A549 (cell line): ENCODE measurements around the gene RHOT1. TPM values are rescaled to one million over a fixed set of nuclear protein-coding genes. Genes with fewer than 3 reads are reported as not detected.

Experiments used
- ATAC-seq, 2 experiments: fragments of 200-7000 bp in 1 of 2; fragments of >200 bp in 1 of 2; cut with Nextera tagmentation in 1 of 2; cut with Tn5 transposase in 1 of 2; 3 replicates each; pipeline versions ENCODE4 v1.8.0 to v1.9.1; 2018 to 2020; ENCODE audit warnings: mild to moderate bottlenecking in 1 of 2, moderate library complexity in 1 of 2
- CTCF ChIA-PET: fragments of 300-600 bp; sonication (Branson Sonifier 250); formaldehyde crosslinking; extraction: SDS; loops from one replicate; lab custom pipeline; 2021; ENCODE audit warnings: antibody characterized with exemption, inconsistent platforms; lab: Yijun Ruan, JAX
- POLR2A ChIA-PET: fragments of 350-600 bp; formaldehyde crosslinking; extraction: SDS; loops from one replicate; lab custom pipeline; 2021; ENCODE audit warnings: antibody characterized with exemption, inconsistent platforms; lab: Yijun Ruan, JAX
- DNase-seq, 2 experiments: peaks; one replicate each; pipeline versions ENCODE4 v3.0.0 to v3.0.0-alpha.2; 2011 to 2016; ENCODE audit warnings: low read depth in 1 of 2, low spot score in 1 of 2
- FAIRE-seq: peaks from 2 replicates; lab custom pipeline; 2011; peaks lifted over from hg19 to GRCh38; lab: Jason Lieb, UNC
- H3K27ac ChIP-seq, 2 experiments: fragments of >200 bp; sonication (Bioruptor Twin); formaldehyde crosslinking; 3 replicates each; pipeline ENCODE4 v1.5.1; 2016 to 2017
- H3K4me1 ChIP-seq: fragments of >200 bp; sonication (Bioruptor Twin); formaldehyde crosslinking; 3 replicates; pipeline ENCODE4 v1.6.1; 2016
- H3K4me2 ChIP-seq: fragments of >200 bp; sonication (Bioruptor Twin); formaldehyde crosslinking; 3 replicates; pipeline ENCODE4 v1.6.1; 2016
- H3K4me3 ChIP-seq: fragments of >200 bp; sonication (Bioruptor Twin); formaldehyde crosslinking; 3 replicates; pipeline ENCODE4 v1.5.1; 2016
- H3K9me3 ChIP-seq: fragments of >200 bp; sonication (Bioruptor Twin); formaldehyde crosslinking; 3 replicates; pipeline ENCODE4 v1.6.1; 2016
- BCL3 ChIP-seq: fragments of >200 bp; sonication (Bioruptor Twin); formaldehyde crosslinking; IDR thresholded peaks from 3 replicates; pipeline ENCODE4 v1.6.1; 2016
- CBX2 ChIP-seq: fragments of 200-600 bp; sonication (generic); IDR thresholded peaks from 2 replicates; pipeline ENCODE4 v1.6.1; 2016; ENCODE audit warnings: low read depth, mild to moderate bottlenecking, borderline replicate concordance
- CHD2 ChIP-seq: fragments of 150-350 bp; IDR thresholded peaks from 2 replicates; pipeline ENCODE4 v1.6.1; 2014; ENCODE audit warnings: low read length; ENCODE audit not compliant: partially characterized antibody
- E2F6 ChIP-seq: IDR thresholded peaks from 2 replicates; pipeline ENCODE4 v1.6.1; 2012; ENCODE audit warnings: low read depth, borderline replicate concordance
- EP300 ChIP-seq, 2 experiments: fragments of >200 bp; sonication (Bioruptor Twin); formaldehyde crosslinking; IDR thresholded peaks; 2 replicates in 1 of 2; 3 replicates in 1 of 2; pipeline ENCODE4 v1.6.1; 2016 to 2017
- FOSB ChIP-seq: fragments of 250-450 bp; sonication (Bioruptor Pico); IDR thresholded peaks from 2 replicates; pipeline ENCODE4 v1.5.0; 2020; ENCODE audit warnings: mild to moderate bottlenecking, moderate library complexity
- FOSL2 ChIP-seq, 2 experiments: fragments of 450-650 bp in 1 of 2; fragments of >200 bp in 1 of 2; sonication (Bioruptor Twin) in 1 of 2; formaldehyde crosslinking; IDR thresholded peaks; 2 replicates each; pipeline versions ENCODE4 v1.5.0 to v1.6.1; 2016 to 2020; ENCODE audit warnings: mild to moderate bottlenecking in 1 of 2, moderate library complexity in 1 of 2
- FOXS1 ChIP-seq: fragments of 250-450 bp; sonication (Bioruptor Pico); IDR thresholded peaks from 2 replicates; pipeline ENCODE4 v1.5.0; 2020; ENCODE audit warnings: mild to moderate bottlenecking, moderate library complexity
- GATA3 ChIP-seq: IDR thresholded peaks from 2 replicates; pipeline ENCODE4 v1.6.1; 2012; ENCODE audit warnings: borderline replicate concordance
- HEYL ChIP-seq: fragments of 250-450 bp; sonication (Bioruptor Pico); IDR thresholded peaks from 2 replicates; pipeline ENCODE4 v1.8.0; 2021; ENCODE audit warnings: mild to moderate bottlenecking, moderate library complexity
- HOXB5 ChIP-seq: fragments of 250-450 bp; sonication (Bioruptor Pico); IDR thresholded peaks from 2 replicates; pipeline ENCODE4 v1.5.0; 2020; ENCODE audit warnings: mild to moderate bottlenecking, moderate library complexity
- KDM1A ChIP-seq: fragments of 200-600 bp; sonication (generic); IDR thresholded peaks from 2 replicates; pipeline ENCODE4 v1.6.1; 2016; ENCODE audit warnings: low read depth, mild to moderate bottlenecking
- MAFK ChIP-seq: fragments of 450-650 bp; IDR thresholded peaks from 2 replicates; pipeline ENCODE4 v1.6.1; 2014; ENCODE audit not compliant: partially characterized antibody
- MAX ChIP-seq: IDR thresholded peaks from 2 replicates; pipeline ENCODE4 v1.6.1; 2012
- MYC ChIP-seq: IDR thresholded peaks from 2 replicates; pipeline ENCODE4 v1.6.1; 2012; ENCODE audit warnings: mild to moderate bottlenecking, inconsistent platforms, low read length, improper control_type of control experiment, borderline replicate concordance
- NPAS2 ChIP-seq: fragments of 250-450 bp; sonication (Bioruptor Pico); IDR thresholded peaks from 2 replicates; pipeline ENCODE4 v1.8.0; 2022; ENCODE audit warnings: mild to moderate bottlenecking, moderate library complexity, borderline replicate concordance
- PBX3 ChIP-seq: IDR thresholded peaks from 2 replicates; pipeline ENCODE4 v1.6.1; 2012
- POLR2A ChIP-seq: IDR thresholded peaks from 2 replicates; pipeline ENCODE4 v1.6.1; 2012; ENCODE audit warnings: mild to moderate bottlenecking, low read length
- POLR2AphosphoS2 ChIP-seq: conservative IDR thresholded peaks from 2 replicates; pipeline ENCODE4 v1.6.1; 2012; ENCODE audit warnings: low read length, improper control_type of control experiment, inconsistent platforms
- RARB ChIP-seq: fragments of 250-450 bp; sonication (Bioruptor Pico); IDR thresholded peaks from 2 replicates; pipeline ENCODE4 v1.8.0; 2021; ENCODE audit warnings: mild to moderate bottlenecking, moderate library complexity
- RCOR1 ChIP-seq: fragments of 150-350 bp; IDR thresholded peaks from 2 replicates; pipeline ENCODE4 v1.6.1; 2014; ENCODE audit warnings: antibody characterized with exemption, low read length, low read depth
- SMC3 ChIP-seq: fragments of >200 bp; sonication (Bioruptor Twin); formaldehyde crosslinking; IDR thresholded peaks from 3 replicates; pipeline ENCODE4 v1.6.1; 2018; ENCODE audit warnings: inconsistent platforms
- TP53 ChIP-seq: fragments of 250-450 bp; sonication (Bioruptor Pico); IDR thresholded peaks from 2 replicates; pipeline ENCODE4 v1.5.0; 2021; ENCODE audit warnings: mild to moderate bottlenecking, moderate library complexity
- USF2 ChIP-seq: fragments of 450-650 bp; IDR thresholded peaks from 2 replicates; pipeline ENCODE4 v1.6.1; 2014; ENCODE audit warnings: antibody characterized with exemption
- ZC3H11A ChIP-seq: fragments of 450-650 bp; IDR thresholded peaks from 2 replicates; pipeline ENCODE4 v1.6.1; 2014; ENCODE audit warnings: antibody characterized with exemption, mild to moderate bottlenecking
- ZFP36 ChIP-seq: fragments of 450-650 bp; IDR thresholded peaks from 2 replicates; pipeline ENCODE4 v1.6.1; 2014; ENCODE audit warnings: borderline replicate concordance; ENCODE audit not compliant: partially characterized antibody
- ZNF302 ChIP-seq: fragments of 250-450 bp; sonication (Bioruptor Pico); IDR thresholded peaks from 2 replicates; pipeline ENCODE4 v1.9.0; 2021; ENCODE audit warnings: inconsistent platforms, mild to moderate bottlenecking, moderate library complexity
- WGBS: methylation state at CpG from one replicate; pipeline ENCODE4 v1.1.6; 2017; ENCODE audit errors: missing lambda C conversion rate; 5-methylcytosine and 5-hydroxymethylcytosine counted together
- polyA plus RNA-seq, 4 experiments: library from polyadenylated mRNA; depleted of rRNA in 3 of 4; stranded (reverse); fragments of >200 nt; fragmentation: RNase III in 1 of 4; extraction: RNeasy Plus Mini Kit Qiagen cat#74134 plus additional on column Dnase treatment in 1 of 4; gene quantifications; 2 replicates in 3 of 4; 3 replicates in 1 of 4; pipeline ENCODE4 v1.2.3, GENCODE V29; 2011 to 2017

The RHOT1 gene
- polyA plus RNA-seq, 2 of the 4 experiments (the other 2 are of a cell fraction): 26.6 to 109 TPM

GRCh38 chr17:32269377-32269776 is 127.1 kb downstream of the RHOT1 start:
- no peak for FAIRE-seq
- Histone ChIP-seq H3K4me1 (peaks cover 56% of the 10 kb centered on the region), H3K4me3 (no peak overlapping the region), H3K27ac (no peak overlapping the region), H3K4me2 (no peak overlapping the region), H3K9me3 (no peaks in the 10 kb centered on the region)
- WGBS: 83% methylated on average over 11 of the region's 11 CpGs
- DNase-seq: no peak
- CTCF ChIA-PET: interaction anchor here (1.2 to 1.8 kb wide), 2 partner anchors 16 to 50 kb away, joined by 5 to 8 read pairs; no protein-coding TSS in a partner anchor
- no peak for TF ChIP-seq FOSB (CRISPR knock-in tag)
- TF ChIP-seq MYC: no peak
- no peak for TF ChIP-seq POLR2A
- no peak for TF ChIP-seq E2F6
- no peak for TF ChIP-seq CBX2
- TF ChIP-seq ZC3H11A: no peak
- no peak for TF ChIP-seq ZFP36
- TF ChIP-seq FOSL2 (IDR thresholded peaks at IDR 0.05): no peak
- TF ChIP-seq FOSL2 (CRISPR knock-in tag; IDR thresholded peaks at IDR 0.05): no peak
- no peak for TF ChIP-seq GATA3
- TF ChIP-seq HOXB5: no peak
- no peak for ATAC-seq
- POLR2A ChIA-PET: no interaction called here

- no peak for FAIRE-seq
- ATAC-seq: no peak
- 93% methylated on average over 8 of the region's 8 CpGs for WGBS
- Histone ChIP-seq H3K9me3 (no peaks in the 10 kb centered on the region), H3K4me1 (peaks cover 69% of the 10 kb centered on the region), H3K4me2 (peak overlapping the region; percentile 49), H3K27ac (peak overlapping the region in 1 of 2 experiments; percentile 54; a peak in 3 of 6 replicates), H3K4me3 (no peak overlapping the region)
- ChIA-PET POLR2A (no interaction called here), CTCF (interaction anchor here (0.7 to 3.1 kb wide), 9 partner anchors 10 to 192 kb away, joined by 3 to 13 read pairs (median 4); no protein-coding TSS in a partner anchor)
- no peak for TF ChIP-seq TP53
- TF ChIP-seq KDM1A: peak; percentile 81; the same call in 1 of the 2 replicates
- no peak for DNase-seq
Measured at GRCh38 chr17:32271844-32272243, 129.5 kb downstream of the RHOT1 start.

- TF ChIP-seq MAFK (no peak), RCOR1 (no peak)
- CTCF ChIA-PET: interaction anchor here (0.6 to 1.8 kb wide), 8 partner anchors 12 to 126 kb away, joined by 3 to 9 read pairs (median 4); no protein-coding TSS in a partner anchor
Measured at GRCh38 chr17:32274101-32274500, 131.8 kb downstream of the RHOT1 start.

GRCh38 chr17:32274643-32275042 is 132.3 kb downstream of the RHOT1 start:
- no peak for DNase-seq
- Histone ChIP-seq H3K4me2 (peak overlapping the region; percentile 66), H3K4me3 (no peak overlapping the region), H3K4me1 (peaks cover 57% of the 10 kb centered on the region), H3K9me3 (no peaks in the 10 kb centered on the region), H3K27ac (peak overlapping the region; percentile 77 to 88)
- POLR2A ChIA-PET: no interaction called here
- peak in 1 of 2 experiments; percentile 49; a peak in 4 of 6 replicates for ATAC-seq
- FAIRE-seq: no peak
- 89% methylated on average over 6 of the region's 6 CpGs for WGBS
- CTCF ChIA-PET: interaction anchor here (1.0 to 1.8 kb wide), 7 partner anchors 12 to 74 kb away, joined by 3 to 9 read pairs (median 4); no protein-coding TSS in a partner anchor
- TF ChIP-seq CHD2 (no peak), MAX (no peak), EP300 (IDR thresholded peaks at IDR 0.05) (no peak), NPAS2 (no peak), KDM1A (no peak), RARB (no peak), PBX3 (no peak), USF2 (no peak), POLR2AphosphoS2 (no peak), ZFP36 (no peak), FOSL2 (IDR thresholded peaks at IDR 0.05) (no peak), FOSL2 (CRISPR knock-in tag; IDR thresholded peaks at IDR 0.05) (no peak), HEYL (CRISPR knock-in tag) (no peak), FOSB (CRISPR knock-in tag) (no peak), ZNF302 (CRISPR knock-in tag) (no peak), BCL3 (no peak), CBX2 (no peak), RCOR1 (no peak), FOXS1 (CRISPR knock-in tag) (no peak), SMC3 (no peak)

More at GRCh38 chr17:32274101-32274500, 131.8 kb downstream of the RHOT1 start:
- DNase-seq (no peak), FAIRE-seq (peak; percentile 70), ATAC-seq (no peak)
- peak overlapping the region; percentile 66; the same call in 2 of the 3 replicates for H3K4me2 ChIP-seq
- WGBS: 76% methylated on average over 5 of the region's 5 CpGs
- H3K27ac ChIP-seq: peak overlapping the region; percentile 77 to 88
- no peak overlapping the region for H3K4me3 ChIP-seq
- no peaks in the 10 kb centered on the region for H3K9me3 ChIP-seq
- H3K4me1 ChIP-seq: peaks cover 57% of the 10 kb centered on the region
- POLR2A ChIA-PET: no interaction called here
